ENCODE measurements around the gene ZNF845.

DNA sequence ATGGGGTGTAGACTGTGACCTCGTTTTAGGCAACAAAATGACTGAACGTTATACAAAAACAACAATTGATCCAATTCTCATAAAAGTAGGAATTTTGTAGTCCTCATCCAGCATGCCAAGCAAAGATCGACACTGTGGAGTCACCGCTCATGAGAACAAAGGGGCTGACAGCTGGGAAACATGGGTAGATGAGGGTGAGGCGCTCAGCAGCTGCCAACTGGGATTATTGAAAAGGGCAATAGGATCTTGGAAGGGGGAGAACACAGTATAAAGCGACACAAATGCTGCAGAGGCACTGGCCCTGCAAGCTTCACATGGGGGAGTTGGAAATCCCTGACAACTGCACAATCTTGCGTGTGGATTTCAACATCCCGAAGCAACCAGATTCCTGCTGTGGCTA, 56.0 kb downstream of the ZNF845 start:
- TF ChIP-seq, protein P1, sequence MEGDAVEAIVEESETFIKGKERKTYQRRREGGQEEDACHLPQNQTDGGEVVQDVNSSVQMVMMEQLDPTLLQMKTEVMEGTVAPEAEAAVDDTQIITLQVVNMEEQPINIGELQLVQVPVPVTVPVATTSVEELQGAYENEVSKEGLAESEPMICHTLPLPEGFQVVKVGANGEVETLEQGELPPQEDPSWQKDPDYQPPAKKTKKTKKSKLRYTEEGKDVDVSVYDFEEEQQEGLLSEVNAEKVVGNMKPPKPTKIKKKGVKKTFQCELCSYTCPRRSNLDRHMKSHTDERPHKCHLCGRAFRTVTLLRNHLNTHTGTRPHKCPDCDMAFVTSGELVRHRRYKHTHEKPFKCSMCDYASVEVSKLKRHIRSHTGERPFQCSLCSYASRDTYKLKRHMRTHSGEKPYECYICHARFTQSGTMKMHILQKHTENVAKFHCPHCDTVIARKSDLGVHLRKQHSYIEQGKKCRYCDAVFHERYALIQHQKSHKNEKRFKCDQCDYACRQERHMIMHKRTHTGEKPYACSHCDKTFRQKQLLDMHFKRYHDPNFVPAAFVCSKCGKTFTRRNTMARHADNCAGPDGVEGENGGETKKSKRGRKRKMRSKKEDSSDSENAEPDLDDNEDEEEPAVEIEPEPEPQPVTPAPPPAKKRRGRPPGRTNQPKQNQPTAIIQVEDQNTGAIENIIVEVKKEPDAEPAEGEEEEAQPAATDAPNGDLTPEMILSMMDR (IDR thresholded peaks at IDR 0.05 in 8 of 11, conservative IDR thresholded peaks at IDR 0.05 in 3 of 11) = no peak
- TF ChIP-seq POLR2A (IDR thresholded peaks at IDR 0.05) = no peak
- TF ChIP-seq POLR2AphosphoS5 (IDR thresholded peaks at IDR 0.05) = no peak
